WERI-Rb-1 (cell line): ENCODE data around the gene FARS2.

Experiments
- DNase-seq: peaks from one replicate; pipeline ENCODE4 v3.0.0-alpha.2; 2020
- H3K27ac ChIP-seq: fragments of 250-450 bp; sonication (Bioruptor Pico); 2 replicates; pipeline ENCODE4 v1.5.1; 2020; ENCODE audit warnings: mild to moderate bottlenecking, moderate library complexity
- H3K27me3 ChIP-seq: fragments of 250-450 bp; sonication (Bioruptor Pico); 2 replicates; pipeline ENCODE4 v1.5.1; 2021; ENCODE audit warnings: mild to moderate bottlenecking, low read depth, moderate library complexity; ENCODE audit not compliant: insufficient read depth, severe bottlenecking
- H3K36me3 ChIP-seq: fragments of 250-450 bp; sonication (Bioruptor Pico); 2 replicates; pipeline ENCODE4 v1.5.1; 2020; ENCODE audit warnings: mild to moderate bottlenecking, moderate library complexity
- H3K4me3 ChIP-seq: 2 replicates; pipeline ENCODE4 v1.5.1; 2011; ENCODE audit warnings: low read depth, mild to moderate bottlenecking, control low read depth, low read length
- H3K9me3 ChIP-seq: fragments of 250-450 bp; sonication (Bioruptor Pico); 2 replicates; pipeline ENCODE4 v1.5.1; 2021; ENCODE audit warnings: mild to moderate bottlenecking, moderate library complexity; ENCODE audit not compliant: severe bottlenecking
- TF ChIP-seq, protein P1 (sequence below): IDR thresholded peaks from 2 replicates; pipeline ENCODE4 v1.5.1; 2011; ENCODE audit warnings: low read depth, mild to moderate bottlenecking, control low read depth, inconsistent platforms, low read length

Gene FARS2

GRCh38 chr6:5331845-5332442 is 70.6 kb downstream of the FARS2 start:
- no peaks in the 10 kb centered on the region for H3K9me3 ChIP-seq
- no peaks in the 10 kb centered on the region for H3K27me3 ChIP-seq
- no peak overlapping the region for H3K27ac ChIP-seq
- H3K4me3 ChIP-seq, result no peak overlapping the region
- no peaks in the 10 kb centered on the region for H3K36me3 ChIP-seq
- TF ChIP-seq, protein P1, sequence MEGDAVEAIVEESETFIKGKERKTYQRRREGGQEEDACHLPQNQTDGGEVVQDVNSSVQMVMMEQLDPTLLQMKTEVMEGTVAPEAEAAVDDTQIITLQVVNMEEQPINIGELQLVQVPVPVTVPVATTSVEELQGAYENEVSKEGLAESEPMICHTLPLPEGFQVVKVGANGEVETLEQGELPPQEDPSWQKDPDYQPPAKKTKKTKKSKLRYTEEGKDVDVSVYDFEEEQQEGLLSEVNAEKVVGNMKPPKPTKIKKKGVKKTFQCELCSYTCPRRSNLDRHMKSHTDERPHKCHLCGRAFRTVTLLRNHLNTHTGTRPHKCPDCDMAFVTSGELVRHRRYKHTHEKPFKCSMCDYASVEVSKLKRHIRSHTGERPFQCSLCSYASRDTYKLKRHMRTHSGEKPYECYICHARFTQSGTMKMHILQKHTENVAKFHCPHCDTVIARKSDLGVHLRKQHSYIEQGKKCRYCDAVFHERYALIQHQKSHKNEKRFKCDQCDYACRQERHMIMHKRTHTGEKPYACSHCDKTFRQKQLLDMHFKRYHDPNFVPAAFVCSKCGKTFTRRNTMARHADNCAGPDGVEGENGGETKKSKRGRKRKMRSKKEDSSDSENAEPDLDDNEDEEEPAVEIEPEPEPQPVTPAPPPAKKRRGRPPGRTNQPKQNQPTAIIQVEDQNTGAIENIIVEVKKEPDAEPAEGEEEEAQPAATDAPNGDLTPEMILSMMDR, result no peak
- DNase-seq, result no peak

DNA sequence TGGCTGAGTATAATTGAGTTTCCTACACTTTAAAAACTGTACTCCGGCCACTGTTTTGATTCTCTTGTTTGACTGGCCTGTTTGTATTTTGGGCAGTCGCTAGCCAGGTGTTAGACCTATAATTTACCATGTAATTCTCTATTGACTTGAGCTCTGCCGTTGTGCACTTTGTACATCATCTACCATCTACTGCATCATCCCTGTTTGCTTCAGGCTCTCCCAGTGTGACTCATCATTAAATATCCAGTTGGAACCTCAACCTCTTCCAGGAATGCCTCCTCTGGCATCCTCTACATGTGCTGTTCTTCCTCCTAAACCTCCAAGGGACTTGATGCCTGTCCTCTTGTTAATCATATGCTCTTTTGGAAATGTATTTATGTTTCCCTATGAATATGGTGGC is 72.3 kb downstream of the FARS2 start:
- TF ChIP-seq, protein P1, result no peak
- H3K4me3 ChIP-seq, result no peak overlapping the region
- H3K27ac ChIP-seq, result no peak overlapping the region
- no peaks in the 10 kb centered on the region for H3K36me3 ChIP-seq
- no peaks in the 10 kb centered on the region for H3K9me3 ChIP-seq
- no peak for DNase-seq
- no peaks in the 10 kb centered on the region for H3K27me3 ChIP-seq

- no peak overlapping the region for H3K27ac ChIP-seq
- no peaks in the 10 kb centered on the region for H3K9me3 ChIP-seq
- no peaks in the 10 kb centered on the region for H3K27me3 ChIP-seq
- TF ChIP-seq, protein P1, result no peak
- no peak overlapping the region for H3K4me3 ChIP-seq
- no peak for DNase-seq
- no peaks in the 10 kb centered on the region for H3K36me3 ChIP-seq
Measured at GRCh38 chr6:5334341-5334740, 73.0 kb downstream of the FARS2 start.

DNA sequence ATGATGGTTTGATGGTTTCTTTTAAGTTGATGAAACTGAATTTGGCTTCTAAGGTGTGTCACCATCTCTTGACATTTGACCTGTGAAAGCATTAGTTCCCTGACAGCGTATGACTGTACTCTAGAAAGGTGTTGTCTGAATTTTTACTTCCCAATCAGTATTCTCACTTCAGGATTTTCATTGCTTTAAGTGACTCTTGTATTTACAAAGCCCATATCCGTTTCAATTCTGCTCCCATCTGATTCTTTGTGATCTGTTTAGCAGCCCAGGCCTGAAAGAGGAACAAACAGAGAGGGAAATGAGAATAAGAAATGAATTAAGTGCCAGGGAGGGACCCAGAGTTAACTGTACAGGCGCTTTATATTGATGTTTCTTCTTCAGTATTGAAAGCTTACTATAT is 73.7 kb downstream of the FARS2 start:
- Histone ChIP-seq H3K9me3 (no peaks in the 10 kb centered on the region), H3K27ac (no peak overlapping the region), H3K4me3 (no peak overlapping the region)

GRCh38 chr6:5337573-5337972 is 76.3 kb downstream of the FARS2 start:
- no peaks in the 10 kb centered on the region for H3K36me3 ChIP-seq
- no peak for DNase-seq
- H3K4me3 ChIP-seq, result no peak overlapping the region
- no peak overlapping the region for H3K27ac ChIP-seq
- no peaks in the 10 kb centered on the region for H3K27me3 ChIP-seq
- TF ChIP-seq, protein P1, result no peak
- H3K9me3 ChIP-seq, result no peaks in the 10 kb centered on the region

More for the DNA sequence above, 73.7 kb downstream of the FARS2 start:
- DNase-seq, result no peak
- no peaks in the 10 kb centered on the region for H3K36me3 ChIP-seq
- TF ChIP-seq, protein P1, result no peak
- no peaks in the 10 kb centered on the region for H3K27me3 ChIP-seq
